PFSK-1 (cell line): ENCODE measurements around the gene IAH1.

Experiments
- FOXP2 ChIP-seq: optimal IDR thresholded peaks from 2 replicates; pipeline ENCODE3; 2011; ENCODE audit warnings: borderline replicate concordance, control low read depth, inconsistent platforms; ENCODE audit not compliant: insufficient read depth; ENCODE audit errors: extremely low read length, extremely low read depth
- POLR2AphosphoS5 ChIP-seq: IDR thresholded peaks from 2 replicates; pipeline ENCODE4 v1.6.1; 2012; ENCODE audit warnings: low read depth, mild to moderate bottlenecking, control low read depth, low read length, moderate library complexity
- REST ChIP-seq, 2 experiments: IDR thresholded peaks; 2 replicates each; pipeline versions ENCODE4 v1.6.1 to v1.8.0; 2011 to 2012; ENCODE audit warnings: low read depth in 2 of 2, low read length in 2 of 2, control low read depth in 1 of 2, inconsistent platforms in 1 of 2, mild to moderate bottlenecking in 1 of 2, moderate library complexity in 1 of 2; ENCODE audit not compliant: insufficient read depth in 1 of 2
- SIN3A ChIP-seq: IDR thresholded peaks from 2 replicates; pipeline ENCODE4 v1.6.1; 2012; ENCODE audit warnings: mild to moderate bottlenecking, low read length, moderate library complexity, borderline replicate concordance; ENCODE audit not compliant: insufficient read depth
- TAF1 ChIP-seq: IDR thresholded peaks from 2 replicates; pipeline ENCODE4 v1.6.1; 2012; ENCODE audit warnings: low read length, control low read depth, borderline replicate concordance; ENCODE audit not compliant: insufficient read depth

IAH1 gene

GRCh38 chr2:9480157-9480556 lies 5.8 kb downstream of the IAH1 start:
- TF ChIP-seq POLR2AphosphoS5 (no peak), TAF1 (no peak), SIN3A (no peak), REST (IDR thresholded peaks at IDR 0.05; ENCODE audit: insufficient read depth in 1 of 2, low read depth in 2 of 2, low read length in 2 of 2) (no peak), FOXP2 (no peak)

GRCh38 chr2:9483107-9483506 lies 8.8 kb downstream of the IAH1 start:
- TF ChIP-seq POLR2AphosphoS5: no peak
- no peak for TF ChIP-seq SIN3A
- no peak for TF ChIP-seq TAF1
- TF ChIP-seq FOXP2: no peak
- no peak for TF ChIP-seq REST (IDR thresholded peaks at IDR 0.05; ENCODE audit: insufficient read depth in 1 of 2, low read depth in 2 of 2, low read length in 2 of 2)

GRCh38 chr2:9484533-9484932 lies 10.2 kb downstream of the IAH1 start:
- no peak for TF ChIP-seq TAF1

- TF ChIP-seq TAF1: no peak
- no peak for TF ChIP-seq SIN3A
- no peak for TF ChIP-seq POLR2AphosphoS5
- TF ChIP-seq FOXP2: no peak
Measured at GRCh38 chr2:9488583-9489547, 14.5 kb downstream of the IAH1 start.

- TF ChIP-seq POLR2AphosphoS5: no peak
- TF ChIP-seq REST (IDR thresholded peaks at IDR 0.05; ENCODE audit: insufficient read depth in 1 of 2, low read depth in 2 of 2, low read length in 2 of 2): no peak
- TF ChIP-seq SIN3A: no peak
- no peak for TF ChIP-seq TAF1
- TF ChIP-seq FOXP2: no peak
Measured at GRCh38 chr2:9490789-9491188, 16.4 kb downstream of the IAH1 start.

GRCh38 chr2:9492927-9493326 lies 18.6 kb downstream of the IAH1 start:
- TF ChIP-seq SIN3A: no peak
- no peak for TF ChIP-seq TAF1
- no peak for TF ChIP-seq POLR2AphosphoS5
- no peak for TF ChIP-seq FOXP2
- no peak for TF ChIP-seq REST (IDR thresholded peaks at IDR 0.05; ENCODE audit: insufficient read depth in 1 of 2, low read depth in 2 of 2, low read length in 2 of 2)
